Ovary (tissue), 9 donors: ENCODE measurements around the gene MRPL14. TPM values are rescaled to one million over a fixed set of nuclear protein-coding genes. Genes with fewer than 3 reads are reported as not detected.

Experiments used
- DNase-seq, 5 donors: peaks; one replicate each; pipeline ENCODE4 v3.0.0-alpha.2; 2019 to 2020
- H3K27ac ChIP-seq, 2 donors: fragments of 200-600 bp; one replicate each; pipeline versions ENCODE4 v1.5.1 to v1.8.0; 2019 to 2022
- H3K27me3 ChIP-seq: fragments of 200-600 bp; one replicate; pipeline ENCODE4 v1.8.0; 2022
- H3K36me3 ChIP-seq: fragments of 200-600 bp; sonication (generic); one replicate; pipeline ENCODE4 v1.5.1; 2019
- H3K4me1 ChIP-seq: one replicate; pipeline ENCODE4 v1.8.1; 2013; ENCODE audit warnings: mild to moderate bottlenecking, moderate library complexity; ENCODE audit not compliant: insufficient read depth
- H3K4me3 ChIP-seq: fragments of 200-600 bp; sonication (generic); one replicate; pipeline ENCODE4 v1.5.1; 2017
- H3K9me3 ChIP-seq, 2 donors: fragments of 200-600 bp in 1 of 2; sonication (generic) in 1 of 2; one replicate each; pipeline versions ENCODE4 v1.5.1 to v1.8.1; 2013 to 2019; ENCODE audit warnings: mild to moderate bottlenecking in 1 of 2, moderate library complexity in 1 of 2
- EP300 ChIP-seq: sonication (generic); formaldehyde crosslinking; IDR thresholded peaks from one replicate; pipeline ENCODE4 v1.6.1; 2017; ENCODE audit warnings: antibody characterized with exemption
- POLR2A ChIP-seq: fragments of 450-650 bp; IDR thresholded peaks from one replicate; pipeline ENCODE4 v1.6.1; 2017; ENCODE audit warnings: antibody characterized with exemption, mild to moderate bottlenecking, moderate library complexity
- WGBS, 3 donors: extraction: QIAGEN DNeasy Blood & Tissue Kit in 1 of 3; methylation state at CpG; one replicate each; pipeline versions ENCODE4 v1.1.5 to v1.1.7; 2013 to 2017; 5-methylcytosine and 5-hydroxymethylcytosine counted together
- intact Hi-C, 4 donors: fragments of 100-400 bp; cut with DNase I; formaldehyde crosslinking; loops; one replicate each; pipeline versions ENCODE4 v1.11.0 to v1.15.1; 2022 to 2023
- polyA plus RNA-seq, 2 donors: library from polyadenylated mRNA; stranded (reverse); fragments of 200-250 nt in 1 of 2; fragments of 350-450 nt in 1 of 2; fragmentation: Illumina TruSeq in 1 of 2; extraction: RNeasy Lipid Tissue Mini Kit (QIAGEN cat#74804) in 1 of 2; gene quantifications; one replicate each; pipeline ENCODE4 v1.2.3, GENCODE V29; 2013 to 2014
- total RNA-seq, 7 donors: library from RNA; depleted of rRNA in 2 of 7; stranded (reverse); fragments of >200 nt in 2 of 7; fragmentation: NEBNext Ultra II Directional in 3 of 7; extraction: Animal tissue kit (Norgen Biotek cat#: 25700) in 3 of 7; gene quantifications; one replicate each; pipeline versions ENCODE4 v1.1.0 to v1.2.4, GENCODE V29; 2016 to 2023
- TF ChIP-seq, protein P1 (sequence below), 3 donors: fragments of 450-650 bp in 2 of 3; fragments of 200-600 bp in 1 of 3; IDR thresholded peaks; one replicate each; pipeline versions ENCODE4 v1.5.1 to v1.8.0; 2016 to 2022; ENCODE audit warnings: antibody characterized with exemption in 3 of 3, mild to moderate bottlenecking in 1 of 3
- donor health status: DM: no; HTN: no; CAD: no; lungs with moderate emphysema.
- donor health status: DM: no; HTN: no; CAD: no.
- donor health status: Bipolar disorder and iron deficiency.
- donor health status: DM: yes; HTN: yes; CAD: no.
- donor health status: DM: no; HTN: no; CAD: no.
- donor health status: DM: yes; HTN: yes; CAD: no.

The MRPL14 gene
- total and polyA plus RNA-seq, 9 donors, result 20.8 to 35.9 (median 24.6) TPM

DNA sequence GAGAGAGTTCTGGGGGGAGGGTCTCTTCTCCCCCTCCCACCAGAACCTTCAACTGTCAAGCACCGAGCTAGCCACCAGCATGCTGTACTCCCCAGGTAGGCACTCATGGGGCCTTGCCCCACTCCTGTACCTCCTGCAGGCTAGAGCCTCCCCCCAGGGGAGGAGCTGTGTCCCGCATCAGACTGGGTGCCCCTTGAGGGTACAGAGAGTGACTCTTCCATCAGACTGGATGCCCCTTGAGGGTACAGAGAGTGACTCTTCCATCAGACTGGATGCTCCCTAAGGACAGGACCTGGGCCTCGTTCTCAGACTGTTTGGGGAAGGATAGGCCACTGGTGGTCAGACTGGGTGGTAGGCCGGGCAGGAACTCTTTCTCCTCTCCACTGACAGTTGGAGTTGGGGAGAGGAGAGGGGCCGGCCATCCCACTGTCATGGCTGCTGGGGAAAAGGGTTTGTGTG, 31.5 kb upstream of the MRPL14 start, which contains the start of gene CAPN11:
CAPN11 (plus strand) TSS at position 51 of the 459 bp plus-strand sequence; CDS start at position 80, 29 bp downstream.
- H3K4me3 ChIP-seq, result no peak within 1 kb of the TSS
- no peak within 1 kb of the TSS for H3K27ac ChIP-seq
- H3K27me3 ChIP-seq, result no peaks in the 10 kb centered on the region
- DNase-seq, result no peak
- H3K4me1 ChIP-seq, result no peaks in the 10 kb centered on the region
- TF ChIP-seq POLR2A (no peak), EP300 (no peak)
- TF ChIP-seq, protein P1, sequence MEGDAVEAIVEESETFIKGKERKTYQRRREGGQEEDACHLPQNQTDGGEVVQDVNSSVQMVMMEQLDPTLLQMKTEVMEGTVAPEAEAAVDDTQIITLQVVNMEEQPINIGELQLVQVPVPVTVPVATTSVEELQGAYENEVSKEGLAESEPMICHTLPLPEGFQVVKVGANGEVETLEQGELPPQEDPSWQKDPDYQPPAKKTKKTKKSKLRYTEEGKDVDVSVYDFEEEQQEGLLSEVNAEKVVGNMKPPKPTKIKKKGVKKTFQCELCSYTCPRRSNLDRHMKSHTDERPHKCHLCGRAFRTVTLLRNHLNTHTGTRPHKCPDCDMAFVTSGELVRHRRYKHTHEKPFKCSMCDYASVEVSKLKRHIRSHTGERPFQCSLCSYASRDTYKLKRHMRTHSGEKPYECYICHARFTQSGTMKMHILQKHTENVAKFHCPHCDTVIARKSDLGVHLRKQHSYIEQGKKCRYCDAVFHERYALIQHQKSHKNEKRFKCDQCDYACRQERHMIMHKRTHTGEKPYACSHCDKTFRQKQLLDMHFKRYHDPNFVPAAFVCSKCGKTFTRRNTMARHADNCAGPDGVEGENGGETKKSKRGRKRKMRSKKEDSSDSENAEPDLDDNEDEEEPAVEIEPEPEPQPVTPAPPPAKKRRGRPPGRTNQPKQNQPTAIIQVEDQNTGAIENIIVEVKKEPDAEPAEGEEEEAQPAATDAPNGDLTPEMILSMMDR (IDR thresholded peaks at IDR 0.05), result no peak
- intact Hi-C loops, result no loop called here
- no peaks in the 10 kb centered on the region for H3K36me3 ChIP-seq
- no peaks in the 10 kb centered on the region for H3K9me3 ChIP-seq
- WGBS, 3 donors, result 74 to 93% (median 77%) methylated on average over 5 of the region's 5 CpGs

DNA sequence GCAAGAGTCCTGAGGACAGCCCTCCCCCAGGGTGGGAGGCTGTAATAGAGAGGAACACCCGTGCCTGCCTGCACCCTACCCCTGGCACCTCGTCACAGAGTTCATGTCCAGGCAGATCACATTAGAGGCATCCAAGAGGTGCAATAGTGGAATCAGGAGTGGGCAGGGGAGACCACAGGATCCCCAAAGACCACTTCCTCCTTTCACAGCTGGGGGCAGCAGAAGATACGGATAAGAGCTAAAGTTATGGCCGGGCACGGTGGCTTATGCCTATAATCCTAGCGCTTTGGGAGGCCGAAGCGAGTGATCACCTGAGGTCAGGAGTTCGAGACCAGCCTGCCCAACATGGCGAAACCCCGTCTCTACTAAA, 29.9 kb upstream of the MRPL14 start:
- Histone ChIP-seq H3K36me3 (no peaks in the 10 kb centered on the region), H3K27ac (no peak overlapping the region), H3K4me1 (no peaks in the 10 kb centered on the region), H3K4me3 (no peak overlapping the region), H3K27me3 (no peaks in the 10 kb centered on the region), H3K9me3 (no peaks in the 10 kb centered on the region)
- 67 to 82% (median 82%) methylated on average over 11 of the region's 11 CpGs for WGBS, 3 donors
- TF ChIP-seq EP300, result no peak
- TF ChIP-seq POLR2A, result no peak
- TF ChIP-seq, protein P1 (IDR thresholded peaks at IDR 0.05), result no peak
- no peak for DNase-seq
- intact Hi-C loops, result no loop called here

DNA sequence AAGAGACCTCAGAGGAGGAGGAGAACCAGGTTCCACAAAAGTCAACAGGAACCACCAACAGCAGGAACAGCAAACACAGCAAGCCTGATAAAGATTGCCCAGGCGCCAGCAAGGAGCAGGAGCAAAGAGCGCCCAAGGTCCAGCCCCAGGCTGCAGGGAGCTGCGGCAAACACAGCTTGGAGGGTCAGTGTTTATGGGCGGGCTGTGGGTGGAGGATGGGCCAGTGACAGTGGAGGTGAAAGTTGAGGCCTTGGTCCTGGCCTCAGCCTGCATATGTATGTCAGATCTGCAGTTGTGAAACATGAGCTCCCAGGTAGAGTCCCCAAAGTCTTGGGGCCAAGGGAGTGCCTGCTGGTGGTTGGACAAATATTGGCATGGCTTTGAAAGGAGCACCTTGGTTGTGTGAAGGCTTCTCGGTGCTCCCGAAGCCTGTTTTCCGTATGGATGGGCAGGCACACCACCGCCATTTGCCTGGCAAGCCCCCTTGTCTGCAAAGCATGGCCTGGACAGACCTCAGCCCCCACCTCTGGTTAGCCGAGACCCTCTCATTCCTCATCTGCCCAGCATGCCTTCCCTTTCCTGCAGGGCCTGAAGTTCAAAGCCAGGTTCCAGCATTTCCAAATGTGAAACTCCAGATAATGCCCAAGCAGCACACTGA, 29.4 kb upstream of the MRPL14 start:
- Histone ChIP-seq H3K36me3 (no peaks in the 10 kb centered on the region), H3K27me3 (no peaks in the 10 kb centered on the region), H3K4me3 (no peak overlapping the region), H3K27ac (no peak overlapping the region), H3K9me3 (no peaks in the 10 kb centered on the region), H3K4me1 (peaks cover 2% of the 10 kb centered on the region)
- DNase-seq, result no peak
- 77 to 85% (median 80%) methylated on average over 9 of the region's 9 CpGs for WGBS, 3 donors
- no peak for TF ChIP-seq POLR2A
- TF ChIP-seq EP300, result no peak
- TF ChIP-seq, protein P1 (IDR thresholded peaks at IDR 0.05), result no peak
- intact Hi-C loops, result no loop called here

DNA sequence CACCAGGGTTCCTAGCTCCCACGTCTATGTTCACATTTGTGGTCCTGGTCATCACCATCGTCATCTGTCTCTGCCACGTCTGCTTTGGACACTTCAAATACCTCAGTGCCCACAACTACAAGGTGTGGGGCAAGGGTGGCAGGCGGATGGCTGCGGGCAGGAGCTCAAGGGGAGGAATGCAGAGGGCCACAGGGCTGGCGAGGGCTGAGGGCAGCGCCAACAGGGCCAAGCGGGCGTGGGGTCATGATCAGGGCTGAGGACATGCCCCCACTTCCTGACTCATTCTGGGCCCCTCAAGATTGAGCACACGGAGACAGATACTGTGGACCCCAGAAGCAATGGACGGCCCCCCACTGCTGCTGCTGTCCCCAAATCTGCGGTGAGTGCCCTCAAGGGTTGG, 26.8 kb upstream of the MRPL14 start:
- Histone ChIP-seq H3K27ac (no peak overlapping the region), H3K4me3 (no peak overlapping the region), H3K27me3 (no peaks in the 10 kb centered on the region), H3K36me3 (no peaks in the 10 kb centered on the region), H3K4me1 (peaks cover 3% of the 10 kb centered on the region), H3K9me3 (no peaks in the 10 kb centered on the region)
- TF ChIP-seq EP300, result no peak
- no peak for TF ChIP-seq POLR2A
- TF ChIP-seq, protein P1 (IDR thresholded peaks at IDR 0.05), result no peak
- 84 to 92% (median 88%) methylated on average over 12 of the region's 12 CpGs for WGBS, 3 donors
- intact Hi-C loops, result loop anchor here in 3 of 4 donors (5.0 kb wide), 2 partner anchors 52 to 57 kb away; no protein-coding TSS in a partner anchor
- DNase-seq, result no peak
